ENCODE results near the gene CACNB3.

Gene CACNB3

GRCh38 chr12:48787791-48788523, 30.3 kb upstream of the CACNB3 start:
- no peak overlapping the region for H3K4me3 ChIP-seq (ENCODE audit: low read length)
- no peak for DNase-seq (ENCODE audit: low read depth, low spot score)

GRCh38 chr12:48788524-48788853, 29.8 kb upstream of the CACNB3 start:
- H3K4me3 ChIP-seq (ENCODE audit: low read length) = no peak overlapping the region
- no peak for DNase-seq (ENCODE audit: low read depth, low spot score)

- no peak within 1 kb of the TSS; the same call in 1 of the 2 replicates for H3K4me3 ChIP-seq (ENCODE audit: low read length)
- no peak for DNase-seq (ENCODE audit: low read depth, low spot score)
Observed at GRCh38 chr12:48788854-48789775, 29.2 kb upstream of the CACNB3 start, which contains the start of gene ADCY6. TSS of gene ADCY6 (minus strand) at chr12:48789089. CDS start at chr12:48783434, 5,655 bp downstream.

- no peak overlapping the region for H3K4me3 ChIP-seq (ENCODE audit: low read length)
- no peak for DNase-seq (ENCODE audit: low read depth, low spot score)
Observed at GRCh38 chr12:48789858-48790326, 28.4 kb upstream of the CACNB3 start.

- no peak for DNase-seq (ENCODE audit: low read depth, low spot score)
Observed at GRCh38 chr12:48793696-48794095, 24.6 kb upstream of the CACNB3 start.

GRCh38 chr12:48794870-48795269, 23.4 kb upstream of the CACNB3 start:
- DNase-seq (ENCODE audit: low read depth, low spot score) = no peak
- H3K4me3 ChIP-seq (ENCODE audit: low read length) = no peak overlapping the region

More at GRCh38 chr12:48793696-48794095, 24.6 kb upstream of the CACNB3 start:
- no peak overlapping the region for H3K4me3 ChIP-seq (ENCODE audit: low read length)

- DNase-seq (ENCODE audit: low read depth, low spot score) = no peak
- H3K4me3 ChIP-seq (ENCODE audit: low read length) = no peak overlapping the region
Observed at GRCh38 chr12:48795550-48796455, 22.5 kb upstream of the CACNB3 start.

GRCh38 chr12:48796976-48797375, 21.3 kb upstream of the CACNB3 start:
- no peak overlapping the region for H3K4me3 ChIP-seq (ENCODE audit: low read length)
- no peak for DNase-seq (ENCODE audit: low read depth, low spot score)

GRCh38 chr12:48800457-48800856, 17.8 kb upstream of the CACNB3 start:
- H3K4me3 ChIP-seq (ENCODE audit: low read length) = no peak overlapping the region
- DNase-seq (ENCODE audit: low read depth, low spot score) = no peak

GRCh38 chr12:48800971-48801370, 17.3 kb upstream of the CACNB3 start:
- DNase-seq (ENCODE audit: low read depth, low spot score) = no peak
- no peak overlapping the region for H3K4me3 ChIP-seq (ENCODE audit: low read length)

GRCh38 chr12:48803675-48804074, 14.6 kb upstream of the CACNB3 start:
- no peak for DNase-seq (ENCODE audit: low read depth, low spot score)
- no peak overlapping the region for H3K4me3 ChIP-seq (ENCODE audit: low read length)

- no peak for DNase-seq (ENCODE audit: low read depth, low spot score)
Observed at GRCh38 chr12:48807981-48808380, 10.3 kb upstream of the CACNB3 start.

GRCh38 chr12:48810903-48811431, 7.3 kb upstream of the CACNB3 start:
- no peak for DNase-seq (ENCODE audit: low read depth, low spot score)
- H3K4me3 ChIP-seq (ENCODE audit: low read length) = no peak overlapping the region

More at GRCh38 chr12:48807981-48808380, 10.3 kb upstream of the CACNB3 start:
- H3K4me3 ChIP-seq (ENCODE audit: low read length) = no peak overlapping the region

GRCh38 chr12:48811437-48812090, 6.7 kb upstream of the CACNB3 start:
- H3K4me3 ChIP-seq (ENCODE audit: low read length) = no peak overlapping the region
- no peak for DNase-seq (ENCODE audit: low read depth, low spot score)

- no peak for DNase-seq (ENCODE audit: low read depth, low spot score)
- no peak overlapping the region for H3K4me3 ChIP-seq (ENCODE audit: low read length)
Observed at GRCh38 chr12:48812389-48812788, 5.9 kb upstream of the CACNB3 start.

- H3K4me3 ChIP-seq (ENCODE audit: low read length) = no peak overlapping the region
- no peak for DNase-seq (ENCODE audit: low read depth, low spot score)
Observed at GRCh38 chr12:48813465-48814261, 4.6 kb upstream of the CACNB3 start.

- no peak for DNase-seq (ENCODE audit: low read depth, low spot score)
- peak overlapping the region; percentile 66 for H3K4me3 ChIP-seq (ENCODE audit: low read length)
Observed at GRCh38 chr12:48814262-48815125, 3.8 kb upstream of the CACNB3 start.
